Cardiac septum (tissue), 1 donor: ENCODE measurements around the gene USP22. TPM values are rescaled to one million over a fixed set of nuclear protein-coding genes. Genes with fewer than 3 reads are reported as not detected.
"Not testable (repeated sequence)": the region's sequence is repeated elsewhere in the genome, so short reads cannot be mapped to it uniquely, and the experiment has no call there.

Experiments used
- DNase-seq: peaks from one replicate; pipeline ENCODE4 v3.0.0-alpha.2; 2020; ENCODE audit warnings: low spot score
- intact Hi-C: fragments of 100-400 bp; cut with DNase I; formaldehyde crosslinking; loops from one replicate; pipeline ENCODE4 v1.14.0; 2022
- total RNA-seq: library from RNA; stranded (reverse); fragmentation: NEBNext Ultra II Directional; extraction: Animal tissue kit (Norgen Biotek cat#: 25700); gene quantifications from one replicate; pipeline ENCODE4 v1.2.1, GENCODE V29; 2021
- donor health status: DM: no; HTN: no; CAD: no.

USP22 gene
- total RNA-seq, 1 donor from 2014 or later, result 200 TPM

- DNase-seq, result peak; percentile 47
- intact Hi-C loops, result loop anchor here (5.0 to 10.0 kb wide), 2 partner anchors 87 to 189 kb away; no protein-coding TSS in a partner anchor
These were observed 48.7 kb downstream of the USP22 start for GRCh38 chr17:20993863-20994778.

- peak; percentile 73 for DNase-seq
- intact Hi-C loops, result loop anchor here (5.0 to 10.0 kb wide), 2 partner anchors 86 to 188 kb away; no protein-coding TSS in a partner anchor
These were observed 49.6 kb downstream of the USP22 start for GRCh38 chr17:20992987-20993862.

- DNase-seq, result peak; percentile 63
- intact Hi-C loops, result loop anchor here (5.0 to 10.0 kb wide), 2 partner anchors 85 to 188 kb away; no protein-coding TSS in a partner anchor
These were observed 50.4 kb downstream of the USP22 start for GRCh38 chr17:20992416-20992815.

- intact Hi-C loops, result loop anchor here (5.0 to 10.0 kb wide), 2 partner anchors 84 to 187 kb away; no protein-coding TSS in a partner anchor
- peak; percentile 59 for DNase-seq
These were observed 51.4 kb downstream of the USP22 start for GRCh38 chr17:20991276-20992037.

GRCh38 chr17:20989991-20990855 is 52.6 kb downstream of the USP22 start:
- intact Hi-C loops, result loop anchor here (5.0 to 10.0 kb wide), 2 partner anchors 83 to 185 kb away; no protein-coding TSS in a partner anchor
- peak; percentile 66 for DNase-seq

- intact Hi-C loops, result no loop called here
- peak; percentile 46 for DNase-seq
These were observed 53.3 kb downstream of the USP22 start for GRCh38 chr17:20989481-20989880.

- peak; percentile 35 for DNase-seq
- intact Hi-C loops, result no loop called here
These were observed 53.9 kb downstream of the USP22 start for GRCh38 chr17:20988896-20989295.

GRCh38 chr17:20988001-20988636 is 54.7 kb downstream of the USP22 start:
- DNase-seq, result peak; percentile 63
- intact Hi-C loops, result no loop called here

GRCh38 chr17:20987511-20987910 is 55.3 kb downstream of the USP22 start:
- intact Hi-C loops, result no loop called here
- DNase-seq, result peak; percentile 73

GRCh38 chr17:20986767-20987510 is 55.9 kb downstream of the USP22 start:
- intact Hi-C loops, result no loop called here
- DNase-seq, result peak; percentile 19

- intact Hi-C loops, result no loop called here
- DNase-seq, result peak; percentile 69
These were observed 59.5 kb downstream of the USP22 start for GRCh38 chr17:20983359-20983637.

GRCh38 chr17:20982589-20983358 is 60.0 kb downstream of the USP22 start:
- intact Hi-C loops, result no loop called here

GRCh38 chr17:20981046-20981920 is 61.5 kb downstream of the USP22 start:
- intact Hi-C loops, result no loop called here

More at GRCh38 chr17:20982589-20983358, 60.0 kb downstream of the USP22 start:
- peak; percentile 39 for DNase-seq

GRCh38 chr17:20979792-20980083 is 63.1 kb downstream of the USP22 start:
- DNase-seq, result no peak
- intact Hi-C loops, result no loop called here

More at GRCh38 chr17:20981046-20981920, 61.5 kb downstream of the USP22 start:
- DNase-seq, result peak; percentile 44

- intact Hi-C loops, result not testable (repeated sequence)
- DNase-seq, result peak; percentile 73
These were observed 63.6 kb downstream of the USP22 start for GRCh38 chr17:20979007-20979791.
